ENCODE data around the gene PNLDC1.

The PNLDC1 gene

GRCh38 chr6:159790149-159790955 lies 9.7 kb upstream of the PNLDC1 start, which contains the start of gene MRPL18:
Gene MRPL18 (plus strand): TSS chr6:159790467. CDS start chr6:159790588, 121 bp downstream.
- TF ChIP-seq RAD21 (IDR thresholded peaks at IDR 0.05; ENCODE audit: low read depth) (no peak), TEAD4 (IDR thresholded peaks at IDR 0.05) (no peak), CREB1 (IDR thresholded peaks at IDR 0.05; ENCODE audit: low read depth) (no peak; the same call in 1 of the 2 replicates), TCF12 (IDR thresholded peaks at IDR 0.05; ENCODE audit: low read depth) (no peak), FOXM1 (IDR thresholded peaks at IDR 0.05; ENCODE audit: borderline replicate concordance, low read depth) (no peak), TAF1 (IDR thresholded peaks at IDR 0.05; ENCODE audit: low read depth) (peak; percentile 66), NFIC (IDR thresholded peaks at IDR 0.05) (no peak), USF1 (IDR thresholded peaks at IDR 0.05) (no peak), EP300 (IDR thresholded peaks at IDR 0.05; ENCODE audit: borderline replicate concordance) (no peak), CEBPB (IDR thresholded peaks at IDR 0.05) (peak; percentile 62), MAX (IDR thresholded peaks at IDR 0.05) (peak; percentile 7), EGR1 (IDR thresholded peaks at IDR 0.05) (no peak), ZBTB7A (IDR thresholded peaks at IDR 0.05; ENCODE audit: low read depth) (no peak), YY1 (IDR thresholded peaks at IDR 0.05; ENCODE audit: low read depth) (peak; percentile 80)
- TF ChIP-seq, protein P1, sequence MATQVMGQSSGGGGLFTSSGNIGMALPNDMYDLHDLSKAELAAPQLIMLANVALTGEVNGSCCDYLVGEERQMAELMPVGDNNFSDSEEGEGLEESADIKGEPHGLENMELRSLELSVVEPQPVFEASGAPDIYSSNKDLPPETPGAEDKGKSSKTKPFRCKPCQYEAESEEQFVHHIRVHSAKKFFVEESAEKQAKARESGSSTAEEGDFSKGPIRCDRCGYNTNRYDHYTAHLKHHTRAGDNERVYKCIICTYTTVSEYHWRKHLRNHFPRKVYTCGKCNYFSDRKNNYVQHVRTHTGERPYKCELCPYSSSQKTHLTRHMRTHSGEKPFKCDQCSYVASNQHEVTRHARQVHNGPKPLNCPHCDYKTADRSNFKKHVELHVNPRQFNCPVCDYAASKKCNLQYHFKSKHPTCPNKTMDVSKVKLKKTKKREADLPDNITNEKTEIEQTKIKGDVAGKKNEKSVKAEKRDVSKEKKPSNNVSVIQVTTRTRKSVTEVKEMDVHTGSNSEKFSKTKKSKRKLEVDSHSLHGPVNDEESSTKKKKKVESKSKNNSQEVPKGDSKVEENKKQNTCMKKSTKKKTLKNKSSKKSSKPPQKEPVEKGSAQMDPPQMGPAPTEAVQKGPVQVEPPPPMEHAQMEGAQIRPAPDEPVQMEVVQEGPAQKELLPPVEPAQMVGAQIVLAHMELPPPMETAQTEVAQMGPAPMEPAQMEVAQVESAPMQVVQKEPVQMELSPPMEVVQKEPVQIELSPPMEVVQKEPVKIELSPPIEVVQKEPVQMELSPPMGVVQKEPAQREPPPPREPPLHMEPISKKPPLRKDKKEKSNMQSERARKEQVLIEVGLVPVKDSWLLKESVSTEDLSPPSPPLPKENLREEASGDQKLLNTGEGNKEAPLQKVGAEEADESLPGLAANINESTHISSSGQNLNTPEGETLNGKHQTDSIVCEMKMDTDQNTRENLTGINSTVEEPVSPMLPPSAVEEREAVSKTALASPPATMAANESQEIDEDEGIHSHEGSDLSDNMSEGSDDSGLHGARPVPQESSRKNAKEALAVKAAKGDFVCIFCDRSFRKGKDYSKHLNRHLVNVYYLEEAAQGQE (IDR thresholded peaks at IDR 0.05; ENCODE audit: low read depth) = no peak

- no peak for TF ChIP-seq USF1 (IDR thresholded peaks at IDR 0.05)
- no peak for TF ChIP-seq TAF1 (IDR thresholded peaks at IDR 0.05; ENCODE audit: low read depth)
- TF ChIP-seq CEBPB (IDR thresholded peaks at IDR 0.05) = no peak
- no peak for TF ChIP-seq TEAD4 (IDR thresholded peaks at IDR 0.05)
- TF ChIP-seq EGR1 (IDR thresholded peaks at IDR 0.05) = no peak
- TF ChIP-seq, protein P1 (IDR thresholded peaks at IDR 0.05; ENCODE audit: low read depth) = no peak
- TF ChIP-seq CREB1 (IDR thresholded peaks at IDR 0.05; ENCODE audit: low read depth) = no peak
- no peak for TF ChIP-seq RAD21 (IDR thresholded peaks at IDR 0.05; ENCODE audit: low read depth)
- TF ChIP-seq EP300 (IDR thresholded peaks at IDR 0.05; ENCODE audit: borderline replicate concordance) = no peak
These were observed 9.0 kb upstream of the PNLDC1 start for GRCh38 chr6:159790956-159791598.

DNA sequence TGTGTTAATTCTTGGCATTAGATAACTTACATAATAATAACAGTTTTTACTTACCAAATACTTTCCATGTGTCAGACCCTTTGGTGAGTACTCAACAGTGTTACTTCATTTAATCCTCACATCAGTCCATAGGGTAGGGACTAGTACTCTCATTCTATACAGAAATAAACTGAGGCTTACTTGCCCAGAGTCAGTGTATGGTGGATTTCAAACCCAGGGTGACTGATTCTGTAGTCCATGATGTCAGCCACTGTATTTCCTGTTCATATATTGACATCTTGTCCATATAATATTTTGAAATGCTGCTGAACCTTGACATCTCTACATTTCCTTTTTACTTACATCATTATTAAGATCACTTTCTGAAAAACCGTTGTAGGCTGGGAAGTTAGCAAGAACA lies 2.5 kb upstream of the PNLDC1 start:
- TF ChIP-seq EGR1 (IDR thresholded peaks at IDR 0.05) (no peak), TAF1 (IDR thresholded peaks at IDR 0.05; ENCODE audit: low read depth) (no peak), TCF12 (IDR thresholded peaks at IDR 0.05; ENCODE audit: low read depth) (no peak), RAD21 (IDR thresholded peaks at IDR 0.05; ENCODE audit: low read depth) (no peak), MAX (IDR thresholded peaks at IDR 0.05) (no peak), EP300 (IDR thresholded peaks at IDR 0.05; ENCODE audit: borderline replicate concordance) (no peak), CREB1 (IDR thresholded peaks at IDR 0.05; ENCODE audit: low read depth) (no peak), ZBTB7A (IDR thresholded peaks at IDR 0.05; ENCODE audit: low read depth) (no peak), YY1 (IDR thresholded peaks at IDR 0.05; ENCODE audit: low read depth) (no peak), FOXM1 (IDR thresholded peaks at IDR 0.05; ENCODE audit: borderline replicate concordance, low read depth) (no peak), TEAD4 (IDR thresholded peaks at IDR 0.05) (no peak), NFIC (IDR thresholded peaks at IDR 0.05) (no peak), CEBPB (IDR thresholded peaks at IDR 0.05) (no peak), USF1 (IDR thresholded peaks at IDR 0.05) (no peak)
- TF ChIP-seq, protein P1 (IDR thresholded peaks at IDR 0.05; ENCODE audit: low read depth) = no peak
